GM12875 (cell line): ENCODE measurements around the gene CEMIP.

Experiments
- H3K4me3 ChIP-seq: one replicate; pipeline ENCODE4 v1.5.1; 2011; ENCODE audit warnings: low read depth, low read length, control low read depth
- TF ChIP-seq, protein P1 (sequence below): IDR thresholded peaks from 2 replicates; pipeline ENCODE4 v1.5.1; 2011; ENCODE audit warnings: low read depth, mild to moderate bottlenecking, control low read depth, inconsistent platforms, low read length, moderate library complexity, borderline replicate concordance; ENCODE audit not compliant: insufficient read depth

The CEMIP gene

DNA sequence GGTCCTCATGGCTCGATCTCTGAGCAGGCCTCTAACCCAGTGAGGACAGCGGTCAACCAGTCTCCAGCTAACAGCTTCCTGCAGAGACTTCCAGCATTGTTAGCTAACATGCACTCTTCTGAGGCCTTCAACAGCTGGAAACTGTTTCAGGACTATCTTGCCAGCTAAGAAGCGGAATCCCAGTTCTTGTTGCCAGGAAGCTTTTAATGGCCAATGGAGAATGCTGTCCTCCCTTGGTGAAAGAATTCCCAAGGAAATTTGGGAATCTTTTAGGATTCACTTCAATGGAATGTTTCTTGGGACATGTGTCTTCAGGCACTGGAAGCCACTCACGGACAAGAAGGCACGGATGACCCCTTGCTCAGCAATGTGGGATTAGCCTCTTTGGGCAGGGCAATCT lies 91.7 kb downstream of the CEMIP start:
- no peak overlapping the region for H3K4me3 ChIP-seq
- TF ChIP-seq, protein P1, sequence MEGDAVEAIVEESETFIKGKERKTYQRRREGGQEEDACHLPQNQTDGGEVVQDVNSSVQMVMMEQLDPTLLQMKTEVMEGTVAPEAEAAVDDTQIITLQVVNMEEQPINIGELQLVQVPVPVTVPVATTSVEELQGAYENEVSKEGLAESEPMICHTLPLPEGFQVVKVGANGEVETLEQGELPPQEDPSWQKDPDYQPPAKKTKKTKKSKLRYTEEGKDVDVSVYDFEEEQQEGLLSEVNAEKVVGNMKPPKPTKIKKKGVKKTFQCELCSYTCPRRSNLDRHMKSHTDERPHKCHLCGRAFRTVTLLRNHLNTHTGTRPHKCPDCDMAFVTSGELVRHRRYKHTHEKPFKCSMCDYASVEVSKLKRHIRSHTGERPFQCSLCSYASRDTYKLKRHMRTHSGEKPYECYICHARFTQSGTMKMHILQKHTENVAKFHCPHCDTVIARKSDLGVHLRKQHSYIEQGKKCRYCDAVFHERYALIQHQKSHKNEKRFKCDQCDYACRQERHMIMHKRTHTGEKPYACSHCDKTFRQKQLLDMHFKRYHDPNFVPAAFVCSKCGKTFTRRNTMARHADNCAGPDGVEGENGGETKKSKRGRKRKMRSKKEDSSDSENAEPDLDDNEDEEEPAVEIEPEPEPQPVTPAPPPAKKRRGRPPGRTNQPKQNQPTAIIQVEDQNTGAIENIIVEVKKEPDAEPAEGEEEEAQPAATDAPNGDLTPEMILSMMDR = no peak

DNA sequence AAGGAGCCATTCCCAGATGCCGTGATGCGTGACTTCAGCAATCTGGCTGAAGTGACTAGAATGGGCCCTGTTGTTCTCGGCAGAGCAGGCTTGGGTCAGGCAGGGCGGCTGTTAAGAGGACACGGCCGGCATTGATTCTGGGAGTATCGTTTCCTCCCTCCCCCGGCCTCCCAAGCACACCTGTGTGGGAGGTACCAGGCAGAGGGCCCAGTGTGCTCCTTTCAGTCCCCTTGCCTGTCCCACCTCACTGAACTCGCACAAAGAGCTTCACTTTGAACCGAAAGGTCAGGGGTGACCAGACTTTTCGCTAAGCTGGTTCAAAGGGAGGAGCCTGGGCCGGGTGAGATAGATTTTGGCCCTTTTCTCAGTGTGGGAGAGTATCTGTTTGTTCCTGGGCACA lies 92.7 kb downstream of the CEMIP start:
- no peak overlapping the region for H3K4me3 ChIP-seq
- TF ChIP-seq, protein P1 = no peak

DNA sequence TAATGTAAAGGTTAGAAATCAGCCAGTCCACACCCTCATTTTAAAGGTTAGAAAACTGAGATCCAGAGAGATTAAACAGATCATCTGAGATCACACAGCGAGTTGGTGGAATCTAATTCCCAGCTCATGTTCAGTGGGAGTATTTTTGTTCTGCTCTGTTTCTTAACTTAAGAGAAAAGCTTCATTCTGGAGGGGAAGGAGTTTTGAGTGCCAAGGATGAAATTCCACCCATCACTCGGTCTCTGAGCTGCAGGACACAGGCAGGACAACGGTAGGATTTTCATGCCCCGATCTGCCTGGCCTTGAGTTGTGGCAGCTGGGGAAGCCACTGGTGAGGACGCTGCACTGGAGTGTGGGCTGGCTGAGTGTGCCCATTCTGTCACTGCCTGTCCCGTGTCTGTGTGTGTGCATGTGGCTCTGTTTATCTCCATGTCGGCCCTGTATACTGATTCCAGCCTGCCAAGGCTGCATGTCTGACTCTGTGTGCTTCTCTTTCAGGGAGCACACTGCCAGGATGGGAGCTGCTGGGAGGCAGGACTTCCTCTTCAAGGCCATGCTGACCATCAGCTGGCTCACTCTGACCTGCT lies 94.3 kb downstream of the CEMIP start:
- H3K4me3 ChIP-seq = no peak overlapping the region
- TF ChIP-seq, protein P1 = no peak

DNA sequence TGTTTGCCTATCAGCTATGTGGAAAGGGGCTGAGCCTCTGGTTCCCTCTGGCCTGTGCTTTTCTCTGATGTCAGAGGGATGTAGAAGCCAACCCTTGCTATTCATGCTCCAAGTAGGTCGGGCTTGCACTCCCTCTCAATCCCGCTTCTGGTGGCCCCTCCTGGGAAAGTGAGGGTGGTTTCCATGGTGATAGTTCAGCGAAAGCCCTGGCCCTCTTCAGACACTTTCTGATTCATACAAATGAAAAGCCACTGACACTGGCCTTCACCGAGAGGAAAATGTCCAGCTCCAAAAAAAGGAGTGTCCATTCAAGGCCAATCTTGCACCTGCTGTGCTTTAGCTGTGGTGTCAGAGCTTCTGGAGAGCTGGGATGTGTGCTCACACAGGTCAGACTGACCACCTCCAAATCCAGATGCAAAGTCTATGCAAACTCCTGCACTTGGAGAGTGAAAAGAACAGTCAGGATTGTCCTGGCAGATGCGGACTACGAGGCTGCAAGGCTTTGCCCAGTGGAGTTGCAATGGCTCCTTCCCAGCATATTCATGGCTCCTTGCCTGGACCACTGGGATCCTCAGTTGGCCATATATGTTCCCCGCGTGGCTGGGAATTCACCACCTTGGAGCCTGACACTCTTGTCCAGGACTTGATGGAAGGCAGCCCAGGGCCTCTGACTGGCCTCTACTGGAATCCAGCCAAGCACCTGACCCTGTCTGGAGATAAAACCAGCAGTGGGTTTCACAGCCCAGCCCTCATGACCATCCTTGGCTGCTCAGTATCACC lies 96.6 kb downstream of the CEMIP start:
- H3K4me3 ChIP-seq = no peak overlapping the region
- TF ChIP-seq, protein P1 = no peak

DNA sequence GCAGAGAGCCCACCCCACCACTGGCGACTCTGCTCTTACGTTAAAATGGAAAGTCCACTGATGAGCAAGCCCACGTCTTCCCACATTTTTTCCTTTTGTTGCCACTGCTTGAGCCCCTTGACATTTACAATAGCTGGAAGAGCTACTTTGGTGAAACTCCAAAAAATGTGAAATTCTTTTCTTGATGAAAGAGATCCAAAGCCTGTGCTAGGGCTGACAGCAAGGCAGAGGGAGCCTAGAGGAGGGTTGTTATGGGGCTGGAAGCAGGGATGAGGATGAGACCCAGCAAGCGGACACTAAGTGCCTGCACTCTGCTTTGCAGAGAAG lies 97.1 kb downstream of the CEMIP start:
- H3K4me3 ChIP-seq = no peak overlapping the region
- TF ChIP-seq, protein P1 = no peak

DNA sequence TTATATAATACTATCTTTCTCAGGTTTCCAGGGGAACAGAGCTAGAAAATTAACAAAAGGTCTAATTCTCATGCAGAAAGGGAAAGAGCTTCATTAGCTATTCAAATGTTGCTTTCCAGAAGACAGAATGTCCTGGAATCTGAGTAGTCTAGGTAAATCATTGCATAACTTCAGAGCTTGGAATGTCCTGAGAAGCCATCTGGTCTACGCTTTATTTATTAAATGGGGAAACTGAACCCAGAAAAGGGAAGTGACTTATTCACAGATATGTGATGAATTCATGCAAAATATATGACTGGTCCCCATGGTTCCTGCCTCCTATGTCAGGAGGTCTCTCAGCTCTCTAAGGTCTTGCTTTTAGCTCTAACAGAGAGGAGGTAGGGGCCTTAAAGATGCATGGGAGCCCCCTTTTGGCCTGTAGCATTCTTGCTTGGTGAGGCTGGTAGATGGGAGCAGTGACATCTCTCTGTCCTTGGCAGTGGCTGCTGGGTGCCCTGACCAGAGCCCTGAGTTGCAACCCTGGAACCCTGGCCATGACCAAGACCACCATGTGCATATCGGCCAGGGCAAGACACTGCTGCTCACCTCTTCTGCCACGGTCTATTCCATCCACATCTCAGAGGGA lies 99.2 kb downstream of the CEMIP start:
- TF ChIP-seq, protein P1 = no peak
- H3K4me3 ChIP-seq = no peak overlapping the region

DNA sequence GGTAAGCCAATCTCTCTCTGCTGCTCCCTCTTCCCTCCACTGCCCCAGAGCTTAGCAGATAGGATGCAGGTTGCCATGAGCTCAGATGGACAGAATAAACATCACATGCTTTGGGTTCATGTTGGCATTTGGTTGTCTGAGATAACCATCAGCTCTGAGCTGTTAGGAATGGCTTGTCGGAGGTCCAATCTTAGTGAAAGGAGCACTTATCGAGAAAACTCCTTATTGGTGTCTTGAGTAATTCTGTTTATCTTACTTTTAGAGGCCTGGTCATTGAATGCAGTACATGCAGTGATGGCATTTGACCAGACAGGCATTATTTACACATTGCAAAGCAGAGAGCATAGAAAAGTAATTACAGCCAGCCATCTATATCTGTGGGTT lies 99.7 kb downstream of the CEMIP start:
- TF ChIP-seq, protein P1 = no peak
- no peak overlapping the region for H3K4me3 ChIP-seq
